AG04450 (cell line): Measurements from ENCODE around the gene ZSCAN26. TPM values are rescaled to one million over a fixed set of nuclear protein-coding genes. Genes with fewer than 3 reads are reported as not detected.

Experiments used
- CTCF ChIA-PET: fragments of 300-600, 350-600 bp; formaldehyde crosslinking; extraction: SDS; loops from one replicate; lab custom pipeline; 2022; ENCODE audit warnings: antibody characterized with exemption, inconsistent platforms; lab: Charles Lee
- POLR2A ChIA-PET: fragments of 350-600 bp; formaldehyde crosslinking; extraction: SDS; loops from one replicate; lab custom pipeline; 2021; ENCODE audit warnings: antibody characterized with exemption, inconsistent platforms; lab: Yijun Ruan, JAX
- DNase-seq: peaks from one replicate; pipeline ENCODE4 v3.0.0-alpha.2; 2011; ENCODE audit warnings: low read depth, low spot score
- H3K27ac ChIP-seq: one replicate; pipeline ENCODE4 v1.5.1; 2012; ENCODE audit warnings: low read depth, low read length, control low read depth
- H3K27me3 ChIP-seq: one replicate; pipeline ENCODE4 v1.6.0; 2012; ENCODE audit warnings: low read length; ENCODE audit not compliant: control insufficient read depth, insufficient read depth
- H3K4me3 ChIP-seq: 2 replicates; pipeline ENCODE4 v1.5.1; 2011; ENCODE audit warnings: mild to moderate bottlenecking, low read depth, low read length, control low read depth
- H3K9me3 ChIP-seq: 2 replicates; pipeline ENCODE4 v1.5.1; 2012; ENCODE audit warnings: low read length; ENCODE audit not compliant: control insufficient read depth, insufficient read depth
- polyA plus RNA-seq: library from polyadenylated mRNA; depleted of rRNA; stranded (reverse); fragments of >200 nt; gene quantifications from 2 replicates; pipeline ENCODE4 v1.2.3, GENCODE V29; 2011; rRNA removed
- small RNA-seq: library from RNA; depleted of rRNA; stranded (forward); fragments of <200 nt; gene quantifications from one replicate; pipeline ENCODE3, GENCODE V24; 2012; ENCODE audit warnings: low read depth; ENCODE audit not compliant: insufficient read length
- TF ChIP-seq, protein P1 (sequence below): IDR thresholded peaks from 2 replicates; pipeline ENCODE4 v1.5.1; 2011; ENCODE audit warnings: low read depth, low read length, control low read depth, inconsistent platforms

Gene ZSCAN26
- polyA plus RNA-seq, 1 experiment: 24.0 TPM

DNA sequence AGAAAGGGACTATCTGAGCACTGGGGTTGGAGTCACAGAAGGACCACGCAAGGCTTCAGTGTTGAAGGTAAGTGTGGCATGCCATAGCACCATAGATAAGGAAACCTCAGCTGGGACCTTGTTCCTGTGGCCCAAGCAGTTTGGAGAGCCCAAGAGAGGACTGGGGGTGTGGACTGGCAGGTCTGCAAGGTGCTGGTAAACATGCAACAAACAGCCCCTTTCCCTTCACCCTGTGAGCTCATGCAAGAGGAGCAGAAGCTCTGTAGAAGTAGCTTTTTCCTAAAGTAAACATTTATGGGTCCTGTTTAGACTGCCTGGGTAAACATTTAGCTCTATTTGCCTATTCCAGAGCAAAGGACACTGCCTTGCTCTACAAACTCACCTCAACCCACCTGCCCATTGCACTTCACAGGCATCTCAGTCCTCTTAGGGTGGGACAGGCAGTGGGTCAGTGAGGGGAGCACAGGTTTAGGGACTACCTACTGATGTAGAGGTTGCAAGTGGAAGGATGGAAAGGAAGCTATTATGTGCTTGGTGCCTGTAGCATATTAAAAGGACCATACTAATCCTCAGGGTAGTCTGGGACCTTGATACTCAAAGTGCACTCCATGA is 57.0 kb downstream of the ZSCAN26 start:
- H3K4me3 ChIP-seq: no peak overlapping the region
- no peaks in the 10 kb centered on the region for H3K27me3 ChIP-seq
- DNase-seq: no peak
- POLR2A ChIA-PET: no interaction called here
- H3K27ac ChIP-seq: no peak overlapping the region
- TF ChIP-seq, protein P1, sequence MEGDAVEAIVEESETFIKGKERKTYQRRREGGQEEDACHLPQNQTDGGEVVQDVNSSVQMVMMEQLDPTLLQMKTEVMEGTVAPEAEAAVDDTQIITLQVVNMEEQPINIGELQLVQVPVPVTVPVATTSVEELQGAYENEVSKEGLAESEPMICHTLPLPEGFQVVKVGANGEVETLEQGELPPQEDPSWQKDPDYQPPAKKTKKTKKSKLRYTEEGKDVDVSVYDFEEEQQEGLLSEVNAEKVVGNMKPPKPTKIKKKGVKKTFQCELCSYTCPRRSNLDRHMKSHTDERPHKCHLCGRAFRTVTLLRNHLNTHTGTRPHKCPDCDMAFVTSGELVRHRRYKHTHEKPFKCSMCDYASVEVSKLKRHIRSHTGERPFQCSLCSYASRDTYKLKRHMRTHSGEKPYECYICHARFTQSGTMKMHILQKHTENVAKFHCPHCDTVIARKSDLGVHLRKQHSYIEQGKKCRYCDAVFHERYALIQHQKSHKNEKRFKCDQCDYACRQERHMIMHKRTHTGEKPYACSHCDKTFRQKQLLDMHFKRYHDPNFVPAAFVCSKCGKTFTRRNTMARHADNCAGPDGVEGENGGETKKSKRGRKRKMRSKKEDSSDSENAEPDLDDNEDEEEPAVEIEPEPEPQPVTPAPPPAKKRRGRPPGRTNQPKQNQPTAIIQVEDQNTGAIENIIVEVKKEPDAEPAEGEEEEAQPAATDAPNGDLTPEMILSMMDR: no peak
- H3K9me3 ChIP-seq: peaks cover 14% of the 10 kb centered on the region
- CTCF ChIA-PET: no interaction called here

DNA sequence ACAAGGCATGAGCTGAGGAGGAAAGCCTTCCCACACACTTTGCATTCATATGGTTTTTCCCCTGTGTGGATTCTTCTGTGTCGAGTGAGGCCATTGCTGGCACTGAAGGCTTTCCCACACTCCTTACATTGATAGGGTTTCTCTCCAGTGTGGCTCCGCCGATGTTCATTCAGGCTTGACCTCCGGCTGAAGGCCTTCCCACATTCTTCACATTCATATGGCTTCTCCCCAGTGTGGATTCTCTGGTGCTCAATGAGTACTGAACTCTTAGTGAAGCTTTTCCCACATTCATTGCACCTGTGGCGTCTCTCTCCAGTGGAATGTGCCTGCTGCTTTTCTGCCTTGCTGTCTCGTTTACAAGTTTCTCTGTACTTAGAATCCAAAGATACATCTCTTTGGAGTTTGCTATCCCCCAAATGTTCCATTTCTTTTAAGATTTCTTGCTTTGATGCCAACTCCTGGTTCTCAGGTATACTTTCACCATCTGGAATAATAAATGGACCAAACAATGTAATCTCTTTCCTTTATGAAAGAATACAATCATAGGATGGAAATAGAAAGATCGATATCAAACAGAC is 59.5 kb downstream of the ZSCAN26 start:
- no peak overlapping the region for H3K4me3 ChIP-seq
- CTCF ChIA-PET: no interaction called here

More for the DNA sequence above, 59.5 kb downstream of the ZSCAN26 start:
- Histone ChIP-seq H3K27me3 (no peaks in the 10 kb centered on the region), H3K9me3 (peaks cover 9% of the 10 kb centered on the region), H3K27ac (no peak overlapping the region)
- TF ChIP-seq, protein P1: no peak
- POLR2A ChIA-PET: no interaction called here
- no peak for DNase-seq

Small RNAs within 50 kb of the gene (small RNA-seq; reads per million reads assigned to genes)
- gene AL021997.1 (not detected), gene AL021997.2 (not detected)

Other genes with a start within 250 kb of the ZSCAN26 start
- 0.14 and 0.15 TPM in 2 replicates for gene ZNF165, start 186.6 kb upstream of the ZSCAN26 start, polyA plus RNA-seq
- 2.7 and 3.2 TPM in 2 replicates for gene ZSCAN16, start 142.5 kb upstream of the ZSCAN26 start, polyA plus RNA-seq
- 11.5 and 15.0 TPM in 2 replicates for gene ZKSCAN8, start 125.3 kb upstream of the ZSCAN26 start, polyA plus RNA-seq
- 14.8 and 18.2 TPM in 2 replicates for gene ZSCAN9, start 41.9 kb upstream of the ZSCAN26 start, polyA plus RNA-seq
- gene ZKSCAN4, start 14.9 kb upstream of the ZSCAN26 start, polyA plus RNA-seq: 3.7 and 4.7 TPM in 2 replicates
- 0.52 TPM in 2 replicates for gene NKAPL, start 7.8 kb upstream of the ZSCAN26 start, polyA plus RNA-seq
- 5.6 and 7.2 TPM in 2 replicates for gene PGBD1, start 14.4 kb downstream of the ZSCAN26 start, polyA plus RNA-seq
- 5.0 TPM in 2 replicates for gene ZSCAN31, start 69.0 kb downstream of the ZSCAN26 start, polyA plus RNA-seq
- gene ZKSCAN3, start 82.8 kb downstream of the ZSCAN26 start, polyA plus RNA-seq: 4.7 and 6.0 TPM in 2 replicates
- 4.0 and 5.5 TPM in 2 replicates for gene ZSCAN12, start 132.6 kb downstream of the ZSCAN26 start, polyA plus RNA-seq
- gene ZSCAN23, start 176.3 kb downstream of the ZSCAN26 start, polyA plus RNA-seq: 3.5 and 4.6 TPM in 2 replicates
- gene GPX6, start 248.7 kb downstream of the ZSCAN26 start, polyA plus RNA-seq: not detected in 2 replicates